ENCODE results near the gene PTPRN2. TPM values are rescaled to one million over a fixed set of nuclear protein-coding genes. Genes with fewer than 3 reads are reported as not detected.

PTPRN2 gene
- total RNA-seq, 1 experiment from 2014 or later: 1.2 TPM

DNA sequence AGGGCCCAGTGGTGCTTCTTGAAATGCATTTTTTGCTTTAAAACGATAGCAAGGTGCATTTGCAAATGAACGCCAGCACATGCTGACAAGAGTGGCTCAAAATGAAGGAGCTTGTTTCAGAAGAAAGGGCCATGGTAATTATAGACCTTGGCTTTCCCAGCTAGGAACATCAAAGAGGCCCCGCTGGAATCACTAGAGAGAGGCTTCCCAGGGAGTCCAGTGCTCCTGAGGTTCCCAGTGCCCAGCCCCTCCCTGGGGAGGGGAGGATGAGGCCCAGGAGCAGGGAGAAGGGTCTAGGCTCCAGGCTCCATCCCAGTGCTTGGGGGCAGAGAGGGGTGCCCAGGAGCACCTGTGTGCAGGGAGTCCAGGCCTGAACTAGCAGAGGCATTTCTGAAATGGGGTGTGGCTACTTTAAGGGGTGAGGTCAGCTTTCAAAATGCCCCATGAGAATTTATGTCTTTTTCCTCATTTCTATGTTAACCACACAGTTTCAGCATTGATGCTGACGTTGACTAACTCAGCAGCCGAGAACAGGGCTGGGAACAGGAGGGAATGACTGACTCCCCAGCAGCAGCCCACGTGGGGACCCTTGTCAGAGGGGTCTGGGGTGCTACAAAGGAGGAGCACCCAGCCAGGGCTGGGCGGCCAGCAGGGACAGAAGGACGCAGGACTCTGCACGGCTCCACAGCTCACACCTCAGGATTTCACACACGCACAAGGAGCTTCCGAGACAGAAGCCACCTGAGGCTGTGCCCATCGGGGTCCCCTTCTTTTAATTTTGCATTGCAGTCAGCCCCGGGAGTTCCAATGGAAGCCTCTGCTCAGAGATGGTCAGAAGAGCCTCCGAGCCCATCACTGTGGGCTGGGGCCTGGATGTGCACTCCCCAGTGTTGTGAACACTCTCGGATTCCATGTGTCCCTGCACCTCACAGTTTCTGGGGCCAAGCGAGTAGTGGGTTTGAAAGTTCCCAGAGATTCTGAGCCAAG lies 570.2 kb downstream of the PTPRN2 start:
- peak in 1 of 2 experiments; percentile 27 for DNase-seq (ENCODE audit: low read depth in 1 of 2, low spot score in 2 of 2)
- H3K4me1 ChIP-seq (replicated peaks): no peaks in the 10 kb centered on the region
- no peak overlapping the region for H3K4me3 ChIP-seq
- no peak overlapping the region for H3K27ac ChIP-seq
- no peaks in the 10 kb centered on the region for H3K27me3 ChIP-seq (replicated peaks)
- H3K9me3 ChIP-seq (replicated peaks): peaks cover 12% of the 10 kb centered on the region; the same call in 1 of the 2 replicates
- no peaks in the 10 kb centered on the region for H3K36me3 ChIP-seq

DNA sequence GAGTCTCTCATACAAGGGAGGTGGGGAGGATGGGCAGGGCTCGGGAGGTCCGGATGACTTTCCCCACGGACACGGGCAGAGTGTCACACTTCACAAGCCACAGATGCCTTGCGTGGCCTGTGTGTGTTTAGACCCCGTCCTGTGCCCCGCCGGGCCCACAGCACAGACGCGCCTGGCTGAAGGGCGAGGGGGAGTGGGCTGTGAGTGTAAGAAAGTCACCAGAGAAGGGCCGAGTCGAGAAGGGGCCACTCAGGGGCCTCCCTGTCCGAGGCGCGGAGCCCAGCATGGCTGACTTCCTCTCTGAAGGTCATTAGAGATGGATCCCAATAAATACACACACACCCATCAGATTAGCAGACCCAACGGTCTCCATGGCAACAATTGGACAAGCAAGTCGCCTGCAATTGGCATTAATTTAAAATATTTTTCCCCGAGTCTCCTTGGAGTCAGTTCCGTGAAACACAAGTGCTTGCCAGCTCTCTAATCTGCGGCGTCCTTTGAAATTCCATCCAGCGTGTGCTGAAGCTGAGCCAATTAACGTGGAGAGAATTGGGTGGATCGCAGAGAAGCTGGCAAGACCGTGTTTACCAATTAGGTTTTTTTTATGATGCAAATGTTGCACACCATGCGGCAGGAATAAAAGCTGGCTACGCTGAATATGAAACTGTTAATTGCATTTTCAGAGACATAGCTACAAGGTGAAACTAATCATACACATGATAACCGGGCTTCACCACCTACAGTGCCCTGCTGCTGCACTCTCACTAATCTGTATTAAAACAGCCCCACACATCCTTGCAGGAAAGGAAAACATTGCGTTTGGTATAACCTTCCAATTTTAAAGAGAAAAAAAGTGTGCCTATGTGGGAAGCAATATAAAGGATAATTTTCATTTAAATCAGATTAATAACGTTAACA lies 571.2 kb downstream of the PTPRN2 start:
- peak in 1 of 2 experiments; percentile 33 for DNase-seq (ENCODE audit: low read depth in 1 of 2, low spot score in 2 of 2)
- peaks cover 12% of the 10 kb centered on the region; the same call in 1 of the 2 replicates for H3K9me3 ChIP-seq (replicated peaks)
- H3K27ac ChIP-seq: no peak overlapping the region

DNA sequence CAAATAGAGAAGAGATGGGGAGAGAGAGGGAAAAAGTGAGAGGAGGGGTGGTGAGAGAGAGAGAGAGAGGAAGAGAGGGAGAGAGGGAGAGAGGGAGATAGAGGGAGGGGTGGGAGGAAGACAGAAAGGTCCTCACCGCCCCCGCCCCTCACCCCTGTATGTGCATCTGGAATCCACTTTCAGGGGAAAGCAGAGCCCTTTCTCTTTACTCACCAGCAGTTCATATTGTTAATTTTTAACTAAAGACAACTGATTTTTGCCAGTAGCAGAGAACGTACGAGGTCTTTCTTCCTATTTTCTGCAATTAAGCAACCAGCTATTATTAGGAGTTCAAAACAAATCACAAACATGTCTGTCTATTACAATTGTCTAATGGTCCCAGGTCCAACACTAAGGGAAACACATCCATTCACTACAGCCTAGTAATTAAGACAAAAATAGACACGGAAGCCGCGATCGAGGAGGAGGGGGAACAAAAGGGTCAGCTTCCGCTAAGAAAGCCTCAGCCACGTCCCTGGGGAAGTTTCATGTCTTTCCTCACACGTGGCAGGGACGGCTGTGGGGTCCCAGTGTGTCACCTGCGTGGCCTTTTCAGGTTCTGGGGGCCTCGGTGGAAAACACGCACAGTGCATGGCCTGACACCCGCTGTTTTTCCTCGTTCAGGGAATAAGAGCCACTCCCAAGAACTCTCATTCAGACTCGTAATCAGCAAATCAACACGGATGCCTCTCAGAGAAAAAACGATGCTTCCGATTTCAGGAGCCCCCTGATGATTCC lies 572.0 kb downstream of the PTPRN2 start:
- H3K9me3 ChIP-seq (replicated peaks): peaks cover 12% of the 10 kb centered on the region; the same call in 1 of the 2 replicates
- no peaks in the 10 kb centered on the region for H3K27me3 ChIP-seq (replicated peaks)
- no peaks in the 10 kb centered on the region for H3K4me1 ChIP-seq (replicated peaks)
- H3K36me3 ChIP-seq: no peaks in the 10 kb centered on the region
- H3K4me3 ChIP-seq: no peak overlapping the region
- DNase-seq (ENCODE audit: low read depth in 1 of 2, low spot score in 2 of 2): peak in 1 of 2 experiments; percentile 32
- H3K27ac ChIP-seq: no peak overlapping the region

More for the DNA sequence above, 571.2 kb downstream of the PTPRN2 start:
- H3K4me3 ChIP-seq: no peak overlapping the region
- H3K36me3 ChIP-seq: no peaks in the 10 kb centered on the region
- H3K27me3 ChIP-seq (replicated peaks): no peaks in the 10 kb centered on the region
- no peaks in the 10 kb centered on the region for H3K4me1 ChIP-seq (replicated peaks)

GRCh38 chr7:158014976-158015375 lies 572.6 kb downstream of the PTPRN2 start:
- DNase-seq (ENCODE audit: low read depth in 1 of 2, low spot score in 2 of 2): peak in 1 of 2 experiments; percentile 9
- Histone ChIP-seq H3K27ac (no peak overlapping the region), H3K27me3 (replicated peaks) (no peaks in the 10 kb centered on the region), H3K9me3 (replicated peaks) (peaks cover 12% of the 10 kb centered on the region; the same call in 1 of the 2 replicates), H3K4me1 (replicated peaks) (no peaks in the 10 kb centered on the region), H3K36me3 (no peaks in the 10 kb centered on the region), H3K4me3 (no peak overlapping the region)

DNA sequence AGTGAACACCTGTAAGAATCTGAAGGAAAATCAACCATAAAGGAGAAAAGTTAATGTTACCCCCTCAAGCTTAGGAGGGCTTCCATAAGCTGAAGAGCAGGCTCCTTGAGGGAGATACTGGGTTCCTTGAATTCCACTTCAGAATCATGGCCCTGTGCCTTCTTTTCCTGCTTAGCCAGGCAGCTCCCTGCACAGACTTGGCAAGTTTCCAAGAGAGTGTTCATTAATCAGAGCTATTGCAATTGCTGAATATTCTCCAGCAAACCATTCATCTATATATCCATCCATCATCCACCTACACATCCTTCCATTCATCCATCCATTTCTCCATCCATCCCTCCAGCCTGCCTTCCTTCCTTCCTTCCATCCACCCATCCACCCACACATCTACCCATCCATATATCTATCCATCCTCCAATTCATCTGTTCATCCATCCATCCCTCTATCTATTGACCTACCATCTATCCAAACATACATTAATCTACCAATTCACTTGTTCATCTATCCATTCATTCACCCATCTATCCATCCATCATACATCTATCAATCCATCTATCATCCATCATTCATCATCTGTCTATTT lies 574.4 kb downstream of the PTPRN2 start:
- Histone ChIP-seq H3K4me3 (no peak overlapping the region), H3K4me1 (replicated peaks) (no peaks in the 10 kb centered on the region), H3K36me3 (no peaks in the 10 kb centered on the region), H3K27me3 (replicated peaks) (no peaks in the 10 kb centered on the region), H3K9me3 (replicated peaks) (peaks cover 7% of the 10 kb centered on the region; the same call in 1 of the 2 replicates), H3K27ac (no peak overlapping the region)
- no peak for DNase-seq (ENCODE audit: low read depth in 1 of 2, low spot score in 2 of 2)

DNA sequence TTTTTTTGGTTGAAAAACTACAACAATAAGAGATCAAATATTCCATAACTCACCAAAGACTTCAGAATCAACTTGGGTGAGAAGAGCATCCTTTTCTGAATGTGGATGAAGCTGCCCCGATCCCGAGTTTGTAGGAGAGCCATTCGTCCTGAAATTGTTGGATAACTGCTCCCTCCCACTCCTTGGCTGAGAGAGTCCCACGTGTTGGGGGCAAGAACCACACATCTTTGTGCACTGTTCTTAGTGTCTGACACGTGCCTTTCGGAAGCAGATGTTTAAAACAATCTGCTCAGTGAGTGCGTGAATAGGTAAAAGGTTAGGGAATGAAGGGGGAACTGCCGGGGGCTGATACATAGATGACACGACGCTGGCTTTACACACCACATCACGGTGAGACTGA lies 575.7 kb downstream of the PTPRN2 start:
- Histone ChIP-seq H3K36me3 (no peaks in the 10 kb centered on the region), H3K4me1 (replicated peaks) (no peaks in the 10 kb centered on the region), H3K27me3 (replicated peaks) (no peaks in the 10 kb centered on the region)

GRCh38 chr7:158010961-158011693 lies 576.5 kb downstream of the PTPRN2 start:
- H3K27me3 ChIP-seq (replicated peaks): no peaks in the 10 kb centered on the region
- no peak overlapping the region for H3K27ac ChIP-seq
- DNase-seq (ENCODE audit: low read depth in 1 of 2, low spot score in 2 of 2): no peak
- no peaks in the 10 kb centered on the region for H3K36me3 ChIP-seq
- peaks cover 10% of the 10 kb centered on the region for H3K9me3 ChIP-seq (replicated peaks)
- H3K4me1 ChIP-seq (replicated peaks): no peaks in the 10 kb centered on the region
- no peak overlapping the region for H3K4me3 ChIP-seq

More for the DNA sequence above, 575.7 kb downstream of the PTPRN2 start:
- peaks cover 10% of the 10 kb centered on the region for H3K9me3 ChIP-seq (replicated peaks)
- no peak overlapping the region for H3K4me3 ChIP-seq
- DNase-seq (ENCODE audit: low read depth in 1 of 2, low spot score in 2 of 2): no peak
- no peak overlapping the region for H3K27ac ChIP-seq

GRCh38 chr7:158009886-158010285 lies 577.7 kb downstream of the PTPRN2 start:
- no peak overlapping the region for H3K4me3 ChIP-seq
- H3K27me3 ChIP-seq (replicated peaks): no peaks in the 10 kb centered on the region
- no peaks in the 10 kb centered on the region for H3K4me1 ChIP-seq (replicated peaks)
- no peaks in the 10 kb centered on the region for H3K36me3 ChIP-seq
- H3K27ac ChIP-seq: no peak overlapping the region
- DNase-seq (ENCODE audit: low read depth in 1 of 2, low spot score in 2 of 2): no peak
- peaks cover 4% of the 10 kb centered on the region; the same call in 1 of the 2 replicates for H3K9me3 ChIP-seq (replicated peaks)

DNA sequence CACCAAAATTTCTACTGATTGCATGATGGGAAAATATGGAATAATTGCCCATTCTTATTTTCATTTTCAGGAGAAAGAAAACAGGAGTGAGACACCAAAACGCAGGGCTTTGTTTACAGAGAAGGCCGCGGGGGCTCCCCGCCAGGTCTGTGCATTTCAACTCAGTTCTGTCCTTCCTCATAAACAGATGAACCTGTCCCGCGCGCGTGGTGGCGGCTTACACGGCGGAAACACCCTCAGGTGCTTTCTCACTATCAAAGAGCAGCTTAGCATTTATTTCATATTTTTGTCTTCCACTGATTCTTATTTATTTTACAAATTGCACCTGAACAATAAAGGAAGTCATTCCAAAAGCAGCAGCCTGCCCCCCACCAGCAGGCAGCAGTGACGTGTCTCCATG lies 579.4 kb downstream of the PTPRN2 start:
- no peak for DNase-seq (ENCODE audit: low read depth in 1 of 2, low spot score in 2 of 2)
- Histone ChIP-seq H3K27me3 (replicated peaks) (no peaks in the 10 kb centered on the region), H3K4me1 (replicated peaks) (no peaks in the 10 kb centered on the region), H3K27ac (no peak overlapping the region), H3K4me3 (no peak overlapping the region), H3K36me3 (no peaks in the 10 kb centered on the region), H3K9me3 (replicated peaks) (peaks cover 4% of the 10 kb centered on the region; the same call in 1 of the 2 replicates)

DNA sequence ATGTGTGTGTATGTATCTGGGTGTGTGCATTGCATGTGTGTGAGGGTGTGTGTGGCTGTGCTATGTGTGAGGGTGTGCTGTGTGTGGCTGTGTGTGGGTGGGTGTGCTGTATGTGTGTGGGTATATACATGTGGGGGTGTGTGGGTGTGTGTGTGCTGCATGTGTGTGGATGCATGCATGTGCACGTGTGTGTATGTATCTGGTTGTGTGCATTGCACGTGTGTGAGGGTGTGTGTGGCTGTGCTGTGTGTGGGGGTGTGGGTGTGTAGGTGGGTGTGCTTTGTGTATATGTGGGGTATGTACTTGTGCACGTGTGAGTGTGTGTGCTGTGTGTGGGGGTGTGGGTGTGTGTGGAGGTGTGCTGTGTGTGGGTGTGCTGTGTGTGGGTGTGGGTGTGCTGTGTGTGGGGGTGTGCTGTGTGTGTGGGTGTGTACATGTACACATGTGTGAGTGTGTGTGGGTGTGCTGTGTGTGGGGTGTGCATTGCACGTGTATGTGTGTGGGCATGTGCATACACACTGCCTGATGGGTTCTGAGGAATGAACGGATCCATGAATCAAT lies 579.8 kb downstream of the PTPRN2 start:
- Histone ChIP-seq H3K9me3 (replicated peaks) (peaks cover 4% of the 10 kb centered on the region; the same call in 1 of the 2 replicates), H3K27ac (no peak overlapping the region)

GRCh38 chr7:158006841-158007696 lies 580.6 kb downstream of the PTPRN2 start:
- Histone ChIP-seq H3K9me3 (replicated peaks) (peaks cover 4% of the 10 kb centered on the region; the same call in 1 of the 2 replicates), H3K27ac (no peak overlapping the region), H3K4me3 (no peak overlapping the region), H3K36me3 (no peaks in the 10 kb centered on the region), H3K27me3 (replicated peaks) (no peaks in the 10 kb centered on the region), H3K4me1 (replicated peaks) (no peaks in the 10 kb centered on the region)
- no peak for DNase-seq (ENCODE audit: low read depth in 1 of 2, low spot score in 2 of 2)

More for the DNA sequence above, 579.8 kb downstream of the PTPRN2 start:
- Histone ChIP-seq H3K27me3 (replicated peaks) (no peaks in the 10 kb centered on the region), H3K4me3 (no peak overlapping the region), H3K4me1 (replicated peaks) (no peaks in the 10 kb centered on the region), H3K36me3 (no peaks in the 10 kb centered on the region)
- DNase-seq (ENCODE audit: low read depth in 1 of 2, low spot score in 2 of 2): no peak
